ENCODE data around the gene OR6K6.

DNA sequence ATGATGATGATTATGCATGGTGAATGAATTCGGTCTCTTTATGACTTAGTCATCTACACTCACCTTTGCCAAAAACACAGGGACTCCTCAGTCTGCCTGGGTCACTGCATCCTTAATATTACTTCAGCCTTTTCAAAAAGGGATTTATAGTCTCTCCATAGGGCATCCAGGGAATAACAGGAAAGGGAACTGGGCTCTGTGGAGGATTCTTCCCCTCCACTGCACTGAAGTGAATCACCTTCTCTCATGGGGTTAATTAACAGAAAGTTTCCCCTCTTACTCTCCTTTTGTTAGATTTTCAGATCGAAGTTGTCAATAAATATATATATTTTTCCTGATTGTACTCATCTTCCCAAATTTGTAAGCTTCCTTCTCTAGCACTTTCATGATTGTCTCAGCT, 33.9 kb upstream of the OR6K6 start, which contains the start of gene OR6K3:
- TF ChIP-seq, protein P1, sequence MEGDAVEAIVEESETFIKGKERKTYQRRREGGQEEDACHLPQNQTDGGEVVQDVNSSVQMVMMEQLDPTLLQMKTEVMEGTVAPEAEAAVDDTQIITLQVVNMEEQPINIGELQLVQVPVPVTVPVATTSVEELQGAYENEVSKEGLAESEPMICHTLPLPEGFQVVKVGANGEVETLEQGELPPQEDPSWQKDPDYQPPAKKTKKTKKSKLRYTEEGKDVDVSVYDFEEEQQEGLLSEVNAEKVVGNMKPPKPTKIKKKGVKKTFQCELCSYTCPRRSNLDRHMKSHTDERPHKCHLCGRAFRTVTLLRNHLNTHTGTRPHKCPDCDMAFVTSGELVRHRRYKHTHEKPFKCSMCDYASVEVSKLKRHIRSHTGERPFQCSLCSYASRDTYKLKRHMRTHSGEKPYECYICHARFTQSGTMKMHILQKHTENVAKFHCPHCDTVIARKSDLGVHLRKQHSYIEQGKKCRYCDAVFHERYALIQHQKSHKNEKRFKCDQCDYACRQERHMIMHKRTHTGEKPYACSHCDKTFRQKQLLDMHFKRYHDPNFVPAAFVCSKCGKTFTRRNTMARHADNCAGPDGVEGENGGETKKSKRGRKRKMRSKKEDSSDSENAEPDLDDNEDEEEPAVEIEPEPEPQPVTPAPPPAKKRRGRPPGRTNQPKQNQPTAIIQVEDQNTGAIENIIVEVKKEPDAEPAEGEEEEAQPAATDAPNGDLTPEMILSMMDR (IDR thresholded peaks at IDR 0.05): no peak
- TF ChIP-seq POLR2A (IDR thresholded peaks at IDR 0.05): no peak

Data from adrenal gland (tissue), 5 donors.